Suprapubic skin (tissue), 4 donors: Measurements from ENCODE around the gene ATG2A. TPM values are rescaled to one million over a fixed set of nuclear protein-coding genes. Genes with fewer than 3 reads are reported as not detected.
"Not testable (repeated sequence)": the region's sequence is repeated elsewhere in the genome, so short reads cannot be mapped to it uniquely, and the experiment has no call there.

Source experiments
- DNase-seq, 2 donors: peaks; one replicate each; pipeline ENCODE4 v3.0.0-alpha.2; 2019; ENCODE audit warnings: low spot score in 2 of 2
- H3K27ac ChIP-seq: fragments of 200-600 bp; sonication (generic); one replicate; pipeline ENCODE4 v1.5.1; 2019
- H3K27me3 ChIP-seq: fragments of 200-600 bp; sonication (generic); one replicate; pipeline ENCODE4 v1.5.1; 2019
- H3K36me3 ChIP-seq: fragments of 200-600 bp; sonication (generic); one replicate; pipeline ENCODE4 v1.5.1; 2019
- H3K4me1 ChIP-seq: fragments of 200-600 bp; sonication (generic); one replicate; pipeline ENCODE4 v1.5.1; 2019
- H3K4me3 ChIP-seq: fragments of 200-600 bp; sonication (generic); one replicate; pipeline ENCODE4 v1.5.1; 2019; ENCODE audit warnings: mild to moderate bottlenecking
- H3K9me3 ChIP-seq: fragments of 200-600 bp; sonication (generic); one replicate; pipeline ENCODE4 v1.5.1; 2019
- CTCF ChIP-seq, 2 donors: fragments of 200-600 bp in 1 of 2; fragments of 450-650 bp in 1 of 2; sonication (generic) in 1 of 2; IDR thresholded peaks; one replicate each; pipeline ENCODE4 v1.5.1; 2016 to 2019; ENCODE audit warnings: antibody characterized with exemption in 2 of 2, mild to moderate bottlenecking in 1 of 2, moderate library complexity in 1 of 2
- EP300 ChIP-seq: sonication (generic); formaldehyde crosslinking; IDR thresholded peaks from one replicate; pipeline ENCODE4 v1.6.1; 2017; ENCODE audit warnings: antibody characterized with exemption
- POLR2A ChIP-seq, 2 donors: fragments of 450-650 bp; IDR thresholded peaks; one replicate each; pipeline ENCODE4 v1.6.1; 2017; ENCODE audit warnings: antibody characterized with exemption in 2 of 2, mild to moderate bottlenecking in 2 of 2, moderate library complexity in 2 of 2
- POLR2AphosphoS5 ChIP-seq, 3 donors: sonication (generic); formaldehyde crosslinking; IDR thresholded peaks; one replicate each; pipeline ENCODE4 v1.6.1; 2017; ENCODE audit warnings: antibody characterized with exemption in 3 of 3
- WGBS: methylation state at CpG from one replicate; pipeline ENCODE4 v1.1.5; 2018; 5-methylcytosine and 5-hydroxymethylcytosine counted together
- total RNA-seq, 4 donors: library from RNA; depleted of rRNA; stranded (reverse); fragments of >200 nt; gene quantifications; one replicate each; pipeline ENCODE4 v1.1.0, GENCODE V29; 2016

The ATG2A gene
- total RNA-seq, 4 donors from 2014 or later = 69.5 to 82.2 (median 76.0) TPM

GRCh38 chr11:64848826-64849597, 68.0 kb downstream of the ATG2A start:
- no peak for TF ChIP-seq POLR2A (IDR thresholded peaks at IDR 0.05)
- no peak for TF ChIP-seq POLR2AphosphoS5 (IDR thresholded peaks at IDR 0.05)
- no peak for TF ChIP-seq EP300
- TF ChIP-seq CTCF (IDR thresholded peaks at IDR 0.05) = no peak
- DNase-seq = no peak
- Histone ChIP-seq H3K9me3 (no peaks in the 10 kb centered on the region), H3K36me3 (peaks cover 9% of the 10 kb centered on the region), H3K4me3 (no peak overlapping the region), H3K27me3 (no peaks in the 10 kb centered on the region), H3K4me1 (peaks cover 72% of the 10 kb centered on the region), H3K27ac (no peak overlapping the region)
- 74% methylated on average over 15 of the region's 16 CpGs for WGBS

- peaks cover 65% of the 10 kb centered on the region for H3K4me1 ChIP-seq
- H3K27ac ChIP-seq = no peak overlapping the region
- H3K27me3 ChIP-seq = no peaks in the 10 kb centered on the region
- H3K36me3 ChIP-seq = peaks cover 2% of the 10 kb centered on the region
- DNase-seq = no peak
- 67% methylated on average over 4 of the region's 6 CpGs for WGBS
- TF ChIP-seq CTCF (IDR thresholded peaks at IDR 0.05) (no peak), POLR2A (IDR thresholded peaks at IDR 0.05) (no peak), EP300 (no peak)
- H3K4me3 ChIP-seq = no peak overlapping the region
- no peaks in the 10 kb centered on the region for H3K9me3 ChIP-seq
These were observed 68.7 kb downstream of the ATG2A start for GRCh38 chr11:64848214-64848825.

GRCh38 chr11:64846998-64847666, 69.9 kb downstream of the ATG2A start:
- DNase-seq = peak; percentile 96 to 97
- H3K4me1 ChIP-seq = peaks cover 61% of the 10 kb centered on the region
- no peak overlapping the region for H3K4me3 ChIP-seq
- no peaks in the 10 kb centered on the region for H3K27me3 ChIP-seq
- WGBS = 29% methylated on average over 9 of the region's 13 CpGs
- H3K27ac ChIP-seq = no peak overlapping the region
- H3K9me3 ChIP-seq = no peaks in the 10 kb centered on the region
- H3K36me3 ChIP-seq = no peaks in the 10 kb centered on the region
- TF ChIP-seq CTCF (IDR thresholded peaks at IDR 0.05) = peak; percentile 97
- TF ChIP-seq POLR2A (IDR thresholded peaks at IDR 0.05) = no peak

DNA sequence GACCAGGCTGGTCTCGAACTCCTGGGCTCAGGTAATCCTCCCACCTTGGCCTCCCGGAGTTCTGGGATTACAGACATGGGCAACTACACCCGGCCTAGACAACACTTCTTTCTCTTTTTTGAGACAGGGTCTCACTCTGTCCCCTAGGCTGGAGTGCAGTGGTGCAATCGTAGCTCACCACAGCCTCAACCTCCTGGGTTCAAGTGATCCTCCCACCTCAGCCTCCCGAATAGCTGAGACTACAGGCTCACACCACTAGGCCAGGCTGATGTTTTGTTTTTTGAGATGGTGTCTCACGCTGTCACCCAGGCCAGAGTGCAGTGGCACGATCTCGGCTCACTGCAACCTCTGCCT, 71.3 kb downstream of the ATG2A start:
- H3K27me3 ChIP-seq, DNase-seq, H3K4me3 ChIP-seq, H3K9me3 ChIP-seq, H3K27ac ChIP-seq, H3K36me3 ChIP-seq: not testable (repeated sequence)
- H3K4me1 ChIP-seq = peaks cover 58% of the 10 kb centered on the region
- WGBS = 91% methylated on average over 8 of the region's 8 CpGs

DNA sequence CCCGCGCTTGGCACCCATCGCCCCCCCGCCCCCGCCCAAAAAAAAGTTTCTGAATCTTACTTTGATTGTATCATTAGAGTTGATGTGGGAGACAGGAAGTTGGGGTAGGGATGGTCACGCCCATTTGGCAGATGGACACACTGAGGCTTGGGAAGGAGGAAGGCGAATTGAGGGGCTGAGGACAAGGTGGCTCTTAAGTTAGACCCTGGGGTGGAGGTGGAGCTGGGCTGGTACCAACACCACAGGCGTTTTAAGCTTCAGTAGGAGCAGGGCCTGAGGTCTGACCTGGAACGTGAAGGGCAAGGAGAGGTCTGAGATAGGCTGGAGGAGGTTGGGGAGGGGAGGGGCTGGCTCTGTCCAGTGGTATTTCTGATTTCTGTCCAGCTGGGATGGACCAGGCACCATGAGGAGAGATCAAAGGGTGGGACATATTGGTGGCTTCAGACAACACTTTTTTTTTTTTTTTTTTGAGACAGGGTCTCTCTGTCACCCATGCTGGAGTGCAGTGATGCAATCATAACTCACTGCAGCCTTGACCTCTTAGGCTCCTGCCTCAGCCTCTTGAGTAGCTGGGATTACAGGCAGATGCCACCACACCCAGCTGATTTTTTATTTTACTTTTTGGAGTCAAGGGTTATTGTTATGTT, 71.8 kb downstream of the ATG2A start:
- DNase-seq = peak in 1 of 2 donors; percentile 68
- peak overlapping the region; percentile 93 for H3K27ac ChIP-seq
- H3K4me1 ChIP-seq = peaks cover 53% of the 10 kb centered on the region
- TF ChIP-seq CTCF (IDR thresholded peaks at IDR 0.05) = no peak
- no peak for TF ChIP-seq POLR2A (IDR thresholded peaks at IDR 0.05)
- no peak for TF ChIP-seq POLR2AphosphoS5 (IDR thresholded peaks at IDR 0.05)
- no peak for TF ChIP-seq EP300
- 11% methylated on average over 9 of the region's 9 CpGs for WGBS
- H3K36me3 ChIP-seq = peaks cover 2% of the 10 kb centered on the region
- no peaks in the 10 kb centered on the region for H3K9me3 ChIP-seq
- peak overlapping the region; percentile 62 for H3K4me3 ChIP-seq
- no peaks in the 10 kb centered on the region for H3K27me3 ChIP-seq

Other genes starting within 250 kb of the ATG2A start
- under 1 TPM in 3 of 4 donors, not detected in 1; 0.21 to 0.72 (median 0.64) TPM for gene NRXN2, start 194.0 kb downstream of the ATG2A start, total RNA-seq
- 1 to 10 TPM in 2 of 4 donors, under 1 TPM in 2; 0.64 to 7.6 (median 3.9) TPM for gene RASGRP2, start 173.1 kb downstream of the ATG2A start, total RNA-seq
- gene PYGM, start 157.2 kb downstream of the ATG2A start, total RNA-seq = 1 to 10 TPM; 1.1 to 2.7 (median 1.2) TPM
- gene SF1, start 138.7 kb downstream of the ATG2A start, total RNA-seq = 100 to 1,000 TPM; 270 to 559 (median 373) TPM
- 10 to 100 TPM; 13.6 to 20.4 (median 15.3) TPM for gene MAP4K2, start 114.0 kb downstream of the ATG2A start, total RNA-seq
- 10 to 100 TPM; 26.9 to 46.6 (median 36.1) TPM for gene MEN1, start 106.7 kb downstream of the ATG2A start, total RNA-seq
- 10 to 100 TPM; 42.2 to 64.9 (median 61.1) TPM for gene CDC42BPG, start 72.6 kb downstream of the ATG2A start, total RNA-seq
- 10 to 100 TPM; 47.8 to 85.4 (median 76.8) TPM for gene EHD1, start 38.6 kb downstream of the ATG2A start, total RNA-seq
- 10 to 100 TPM; 20.1 to 38.3 (median 27.3) TPM for gene PPP2R5B, start 7.5 kb upstream of the ATG2A start, total RNA-seq
- gene GPHA2, start 18.7 kb upstream of the ATG2A start, total RNA-seq = not detected
- gene MAJIN, start 54.9 kb upstream of the ATG2A start, total RNA-seq = not detected
- under 1 TPM in 2 of 4 donors, not detected in 2; 0.30 to 0.38 TPM for gene BATF2, start 79.8 kb upstream of the ATG2A start, total RNA-seq
- gene ARL2, start 97.0 kb upstream of the ATG2A start, total RNA-seq = 10 to 100 TPM; 67.8 to 91.3 (median 87.8) TPM
- 10 to 100 TPM; 12.1 to 30.9 (median 24.2) TPM for gene SNX15, start 110.2 kb upstream of the ATG2A start, total RNA-seq
- 10 to 100 TPM in 3 of 4 donors, 1 to 10 TPM in 1; 8.7 to 16.5 (median 12.4) TPM for gene SAC3D1, start 124.0 kb upstream of the ATG2A start, total RNA-seq
- 1 to 10 TPM; 2.7 to 8.3 (median 5.1) TPM for gene NAALADL1, start 141.3 kb upstream of the ATG2A start, total RNA-seq
- gene CDCA5, start 166.8 kb upstream of the ATG2A start, total RNA-seq = 1 to 10 TPM in 3 of 4 donors, under 1 TPM in 1; 0.91 to 6.8 (median 1.4) TPM
- 10 to 100 TPM; 34.1 to 58.5 (median 41.9) TPM for gene ZFPL1, start 167.0 kb upstream of the ATG2A start, total RNA-seq
- gene VPS51, start 179.0 kb upstream of the ATG2A start, total RNA-seq = 100 to 1,000 TPM; 465 to 843 (median 596) TPM
- gene TM7SF2, start 194.7 kb upstream of the ATG2A start, total RNA-seq = 100 to 1,000 TPM in 2 of 4 donors, 10 to 100 TPM in 2; 76.5 to 214 (median 145) TPM
- 10 to 100 TPM in 3 of 4 donors, 1 to 10 TPM in 1; 9.0 to 23.3 (median 17.6) TPM for gene ZNHIT2, start 200.5 kb upstream of the ATG2A start, total RNA-seq
- gene FAU, start 204.9 kb upstream of the ATG2A start, total RNA-seq = 100 to 1,000 TPM; 584 to 609 (median 602) TPM
- gene MRPL49, start 205.1 kb upstream of the ATG2A start, total RNA-seq = 10 to 100 TPM; 48.0 to 68.5 (median 61.7) TPM
- 10 to 100 TPM; 52.7 to 61.2 (median 56.9) TPM for gene SYVN1, start 217.3 kb upstream of the ATG2A start, total RNA-seq